HG02763 (cell line): ENCODE measurements around the gene LRRC4B.
"Not testable (repeated sequence)": the region's sequence is repeated elsewhere in the genome, so short reads cannot be mapped to it uniquely, and the experiment has no call there.

Experiments
- ATAC-seq: cut with Tn5 transposase; IDR thresholded peaks from one replicate; pipeline ENCODE4 v1.9.1; 2021; ENCODE audit warnings: mild to moderate bottlenecking, moderate library complexity; ENCODE audit not compliant: unreplicated experiment

The LRRC4B gene

GRCh38 chr19:50567882-50568727 lies at the start of gene LRRC4B:
Gene LRRC4B, minus strand, starts transcription at chr19:50568435. Its CDS starts 19,597 bp downstream, at chr19:50548838.
- no peak for ATAC-seq

GRCh38 chr19:50612504-50613404 lies 44.5 kb upstream of the LRRC4B start:
- ATAC-seq: not testable (repeated sequence)

GRCh38 chr19:50607874-50608785 lies 39.9 kb upstream of the LRRC4B start:
- ATAC-seq: no peak

- ATAC-seq: no peak
Measured at GRCh38 chr19:50607388-50607787, 39.2 kb upstream of the LRRC4B start.

- ATAC-seq: not testable (repeated sequence)
Measured at GRCh38 chr19:50606059-50606836, 38.0 kb upstream of the LRRC4B start.

GRCh38 chr19:50604264-50605073 lies 36.2 kb upstream of the LRRC4B start:
- ATAC-seq: not testable (repeated sequence)

- ATAC-seq: no peak
Measured at GRCh38 chr19:50602935-50603334, 34.7 kb upstream of the LRRC4B start.

GRCh38 chr19:50602496-50602895 lies 34.3 kb upstream of the LRRC4B start:
- ATAC-seq: no peak

GRCh38 chr19:50602089-50602422 lies 33.8 kb upstream of the LRRC4B start:
- no peak for ATAC-seq

GRCh38 chr19:50601407-50602088 lies 33.3 kb upstream of the LRRC4B start:
- no peak for ATAC-seq

GRCh38 chr19:50599427-50599826 lies 31.2 kb upstream of the LRRC4B start:
- ATAC-seq: no peak

- ATAC-seq: no peak
Measured at GRCh38 chr19:50590191-50590590, 22.0 kb upstream of the LRRC4B start.

- ATAC-seq: not testable (repeated sequence)
Measured at GRCh38 chr19:50581795-50582660, 13.8 kb upstream of the LRRC4B start.

GRCh38 chr19:50580970-50581634 lies 12.9 kb upstream of the LRRC4B start:
- ATAC-seq: no peak

GRCh38 chr19:50580240-50580639 lies 12.0 kb upstream of the LRRC4B start:
- no peak for ATAC-seq

- not testable (repeated sequence) for ATAC-seq
Measured at GRCh38 chr19:50576769-50577168, 8.5 kb upstream of the LRRC4B start.
